ENCODE data around the gene G3BP1. TPM values are rescaled to one million over a fixed set of nuclear protein-coding genes. Genes with fewer than 3 reads are reported as not detected.

Gene G3BP1
- total RNA-seq, 4 donors from 2014 or later = 95.9 to 177 (median 131) TPM

- peak overlapping the region; percentile 75 to 91 (median 90) for H3K27ac ChIP-seq
- peak; percentile 40 to 55 for DNase-seq
- intact Hi-C loops (cut with DNase I) = no loop called here
- no peak for TF ChIP-seq POLR2A (IDR thresholded peaks at IDR 0.05)
- TF ChIP-seq CTCF (IDR thresholded peaks at IDR 0.05) = no peak
- peak overlapping the region; percentile 32 to 89 (median 46) for H3K4me3 ChIP-seq (replicated peaks in 1 of 3)
- peaks cover 24 to 30% of the 10 kb centered on the region in 2 donors for H3K4me1 ChIP-seq
- no peaks in the 10 kb centered on the region for H3K9me3 ChIP-seq
- no peaks in the 10 kb centered on the region for H3K36me3 ChIP-seq
- no peaks in the 10 kb centered on the region for H3K27me3 ChIP-seq
- 1 to 7% methylated on average over 36 to 45 of the region's 87 CpGs for WGBS, 2 donors
Measured at GRCh38 chr5:151772029-151772845, 483 bp downstream of the G3BP1 start.

- Histone ChIP-seq H3K27me3 (no peaks in the 10 kb centered on the region), H3K9me3 (no peaks in the 10 kb centered on the region), H3K27ac (peak overlapping the region; percentile 75 to 91 (median 90)), H3K4me1 (peaks cover 24 to 30% of the 10 kb centered on the region in 2 donors), H3K4me3 (replicated peaks in 1 of 3) (peak overlapping the region; percentile 32 to 89 (median 46)), H3K36me3 (no peaks in the 10 kb centered on the region)
- DNase-seq = no peak
- no peak for TF ChIP-seq CTCF (IDR thresholded peaks at IDR 0.05)
- TF ChIP-seq POLR2A (IDR thresholded peaks at IDR 0.05) = no peak
- intact Hi-C loops (cut with DNase I) = no loop called here
- WGBS, 2 donors = 2 to 5% methylated on average over 18 of the region's 18 CpGs
Measured at GRCh38 chr5:151772846-151773561, 1.2 kb downstream of the G3BP1 start.

GRCh38 chr5:151773951-151774350 is 2.2 kb downstream of the G3BP1 start:
- Histone ChIP-seq H3K27ac (no peak overlapping the region), H3K4me1 (peaks cover 24 to 31% of the 10 kb centered on the region in 2 donors)
- WGBS, 2 donors = 12 to 16% methylated on average over 3 of the region's 3 CpGs

GRCh38 chr5:151775025-151775606 is 3.4 kb downstream of the G3BP1 start:
- no peak overlapping the region for H3K4me3 ChIP-seq (replicated peaks in 1 of 3)
- no peak for DNase-seq
- intact Hi-C loops (cut with DNase I) = no loop called here
- no peaks in the 10 kb centered on the region for H3K36me3 ChIP-seq
- H3K27me3 ChIP-seq = no peaks in the 10 kb centered on the region
- no peak overlapping the region for H3K27ac ChIP-seq
- WGBS, 2 donors = 35 to 46% methylated on average over 3 of the region's 3 CpGs
- H3K4me1 ChIP-seq = peaks cover 29 to 40% of the 10 kb centered on the region in 2 donors
- H3K9me3 ChIP-seq = no peaks in the 10 kb centered on the region
- no peak for TF ChIP-seq POLR2A (IDR thresholded peaks at IDR 0.05)
- no peak for TF ChIP-seq CTCF (IDR thresholded peaks at IDR 0.05)

More at GRCh38 chr5:151773951-151774350, 2.2 kb downstream of the G3BP1 start:
- Histone ChIP-seq H3K36me3 (no peaks in the 10 kb centered on the region), H3K9me3 (no peaks in the 10 kb centered on the region), H3K4me3 (replicated peaks in 1 of 3) (peak overlapping the region in 1 of 3 donors; percentile 89), H3K27me3 (no peaks in the 10 kb centered on the region)
- TF ChIP-seq CTCF (IDR thresholded peaks at IDR 0.05) (no peak), POLR2A (IDR thresholded peaks at IDR 0.05) (no peak)
- intact Hi-C loops (cut with DNase I) = no loop called here
- no peak for DNase-seq

All from thyroid gland (tissue), 4 donors.